Esophagus squamous epithelium (tissue), 5 donors: ENCODE measurements around the gene IQSEC1. TPM values are rescaled to one million over a fixed set of nuclear protein-coding genes. Genes with fewer than 3 reads are reported as not detected.

Experiments used
- DNase-seq: peaks from one replicate; lab custom pipeline; 2025; lab: John Stamatoyannopoulos, UW
- H3K27ac ChIP-seq, 4 donors: fragments of 200-600 bp; sonication (generic); one replicate each; pipeline ENCODE4 v1.5.1; 2016 to 2019; ENCODE audit warnings: mild to moderate bottlenecking in 1 of 4
- H3K27me3 ChIP-seq, 4 donors: fragments of 200-600 bp; sonication (generic); 1 replicate in 3 of 4; 2 replicates in 1 of 4; pipeline versions ENCODE4 v1.5.1 to v1.6.0; 2017 to 2021; ENCODE audit warnings: antibody characterized with exemption in 1 of 4
- H3K36me3 ChIP-seq, 3 donors: fragments of 200-600 bp; sonication (generic); one replicate each; pipeline ENCODE4 v1.5.1; 2016 to 2019
- H3K4me1 ChIP-seq, 3 donors: fragments of 200-600 bp; sonication (generic); one replicate each; pipeline ENCODE4 v1.5.1; 2017 to 2019
- H3K4me3 ChIP-seq, 4 donors: fragments of 200-600 bp; sonication (generic); 1 replicate in 3 of 4; 2 replicates in 1 of 4; pipeline ENCODE4 v1.5.1; 2016 to 2019; ENCODE audit warnings: mild to moderate bottlenecking in 2 of 4, moderate library complexity in 1 of 4
- H3K9me3 ChIP-seq, 3 donors: fragments of 200-600 bp; sonication (generic); one replicate each; pipeline ENCODE4 v1.5.1; 2016 to 2019
- CTCF ChIP-seq, 6 experiments: fragments of 450-650 bp in 4 of 6; fragments of 200-600 bp in 2 of 6; sonication (generic) in 2 of 6; IDR thresholded peaks; one replicate each; pipeline ENCODE4 v1.5.1; 2016 to 2019; ENCODE audit warnings: antibody characterized with exemption in 6 of 6, mild to moderate bottlenecking in 4 of 6, moderate library complexity in 4 of 6
- POLR2A ChIP-seq, 4 donors: fragments of 450-650 bp; IDR thresholded peaks; one replicate each; pipeline ENCODE4 v1.6.1; 2017; ENCODE audit warnings: antibody characterized with exemption in 4 of 4, mild to moderate bottlenecking in 4 of 4, moderate library complexity in 3 of 4
- WGBS, 2 donors: methylation state at CpG; one replicate each; pipeline ENCODE4 v1.1.5; 2018; 5-methylcytosine and 5-hydroxymethylcytosine counted together
- intact Hi-C: fragments of 100-400 bp; cut with DNase I; formaldehyde crosslinking; loops from one replicate; pipeline ENCODE4 v1.15.0; 2022
- total RNA-seq, 4 donors: library from RNA; depleted of rRNA; stranded (reverse); fragments of >200 nt; gene quantifications; one replicate each; pipeline ENCODE4 v1.1.0, GENCODE V29; 2016
- donor health status: DM: yes; HTN: yes; CAD: no.

The IQSEC1 gene
- total RNA-seq, 4 donors from 2014 or later = 7.3 to 27.1 (median 10.7) TPM

DNA sequence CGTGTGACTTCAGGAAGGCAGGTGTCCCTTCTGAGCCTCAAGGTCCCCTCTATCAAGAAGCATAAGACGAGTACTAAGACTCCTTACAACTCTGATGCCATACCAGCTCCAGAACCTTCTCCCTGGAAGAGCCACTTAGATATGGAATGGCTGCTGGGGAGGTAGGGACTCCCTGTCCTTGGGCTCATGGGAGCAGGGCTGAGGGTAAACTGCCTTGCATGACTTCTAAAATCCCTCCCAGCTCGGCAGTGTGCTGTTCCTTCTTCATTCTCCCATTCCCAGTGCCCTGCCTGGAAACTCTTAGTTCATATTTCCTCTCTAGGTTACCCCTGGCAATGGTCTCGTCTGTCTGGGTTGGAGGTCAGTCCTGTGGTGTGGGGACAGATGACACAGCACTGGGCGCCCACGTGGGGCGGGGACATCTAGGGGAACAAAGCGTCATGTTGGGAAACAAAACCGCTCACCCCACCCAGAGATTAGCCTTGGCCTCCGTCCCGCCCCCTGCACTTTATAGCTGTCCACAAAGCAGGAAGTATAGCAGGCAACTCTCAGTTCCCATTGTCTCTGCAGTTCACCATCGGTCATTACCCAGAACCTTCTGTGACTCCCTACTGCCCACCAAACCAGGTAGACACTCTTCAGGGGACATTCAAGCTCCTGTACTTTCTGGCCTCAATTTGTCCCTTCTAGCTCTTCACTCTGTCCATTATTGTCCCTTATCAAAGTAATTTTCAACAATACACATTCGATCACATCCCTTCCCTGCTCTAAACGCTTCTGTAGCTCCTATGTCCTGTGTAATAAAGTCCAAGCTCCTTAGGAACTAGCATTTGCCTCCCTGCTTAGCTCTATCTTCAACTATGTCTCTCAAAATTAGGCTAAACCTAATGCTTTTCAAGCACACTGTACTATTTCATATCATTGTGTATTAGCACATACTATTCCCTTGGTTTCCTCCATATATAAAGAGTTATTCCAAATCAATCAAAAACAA, 73.8 kb downstream of the IQSEC1 start:
- H3K4me3 ChIP-seq = no peak overlapping the region
- peak overlapping the region; percentile 38 to 77 (median 63) for H3K27ac ChIP-seq
- no peaks in the 10 kb centered on the region for H3K36me3 ChIP-seq
- peak; percentile 79 for DNase-seq
- no peaks in the 10 kb centered on the region for H3K9me3 ChIP-seq
- TF ChIP-seq POLR2A (IDR thresholded peaks at IDR 0.05) (no peak), CTCF (IDR thresholded peaks at IDR 0.05) (no peak)
- WGBS, 2 donors = 57 to 58% methylated on average over 10 to 14 of the region's 14 CpGs
- peaks cover 0 to under 1% (median 0%) of the 10 kb centered on the region in 4 donors for H3K27me3 ChIP-seq
- intact Hi-C loops = no loop called here
- peaks cover 8 to 29% (median 11%) of the 10 kb centered on the region in 3 donors for H3K4me1 ChIP-seq

DNA sequence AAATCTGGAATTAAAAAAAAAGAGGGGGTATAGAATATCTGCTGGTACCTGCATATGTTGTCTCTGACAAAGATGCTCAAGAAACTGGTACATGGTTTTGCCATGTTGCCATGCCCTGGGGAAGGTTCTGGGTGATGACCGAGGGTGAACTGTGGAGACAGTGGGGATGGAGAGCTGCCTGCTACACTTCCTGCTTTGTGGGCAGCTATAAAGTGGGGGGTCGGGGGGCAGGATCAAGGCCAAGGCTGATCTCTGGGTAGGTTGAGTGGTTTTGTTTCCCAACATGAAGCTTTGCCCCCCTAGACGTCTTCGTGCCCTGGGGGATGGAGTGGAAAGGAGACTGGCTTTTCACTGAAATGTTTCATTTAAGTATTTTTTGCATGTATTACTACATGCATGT, 74.6 kb downstream of the IQSEC1 start:
- Histone ChIP-seq H3K4me1 (peaks cover 11 to 34% (median 13%) of the 10 kb centered on the region in 3 donors), H3K4me3 (no peak overlapping the region), H3K27me3 (peaks cover 0 to 7% (median 0%) of the 10 kb centered on the region in 4 donors), H3K9me3 (no peaks in the 10 kb centered on the region), H3K36me3 (no peaks in the 10 kb centered on the region), H3K27ac (peak overlapping the region; percentile 38 to 77 (median 63))
- no peak for TF ChIP-seq CTCF (IDR thresholded peaks at IDR 0.05)
- no peak for TF ChIP-seq POLR2A (IDR thresholded peaks at IDR 0.05)
- DNase-seq = no peak
- intact Hi-C loops = no loop called here
- 56 to 68% methylated on average over 4 of the region's 4 CpGs for WGBS, 2 donors

GRCh38 chr3:12997387-12997786, 75.8 kb downstream of the IQSEC1 start:
- no peak for TF ChIP-seq CTCF (IDR thresholded peaks at IDR 0.05)
- TF ChIP-seq POLR2A (IDR thresholded peaks at IDR 0.05) = no peak
- H3K9me3 ChIP-seq = no peaks in the 10 kb centered on the region
- peaks cover 0 to 19% (median 0%) of the 10 kb centered on the region in 4 donors for H3K27me3 ChIP-seq
- no peak for DNase-seq
- H3K27ac ChIP-seq = no peak overlapping the region
- H3K4me3 ChIP-seq = no peak overlapping the region
- intact Hi-C loops = no loop called here
- H3K4me1 ChIP-seq = peaks cover 17 to 47% (median 24%) of the 10 kb centered on the region in 3 donors
- H3K36me3 ChIP-seq = no peaks in the 10 kb centered on the region

GRCh38 chr3:12996181-12996506, 77.1 kb downstream of the IQSEC1 start:
- H3K9me3 ChIP-seq = no peaks in the 10 kb centered on the region
- H3K27ac ChIP-seq = peak overlapping the region in 3 of 4 donors; percentile 86 to 91 (median 89)
- H3K4me3 ChIP-seq = no peak overlapping the region
- no peaks in the 10 kb centered on the region for H3K36me3 ChIP-seq
- peaks cover 0 to 28% (median 0%) of the 10 kb centered on the region in 4 donors for H3K27me3 ChIP-seq
- intact Hi-C loops = no loop called here
- peaks cover 17 to 52% (median 24%) of the 10 kb centered on the region in 3 donors for H3K4me1 ChIP-seq
- no peak for TF ChIP-seq CTCF (IDR thresholded peaks at IDR 0.05)
- TF ChIP-seq POLR2A (IDR thresholded peaks at IDR 0.05) = no peak
- DNase-seq = no peak
- WGBS, 2 donors = 43 to 44% methylated on average over 2 of the region's 2 CpGs
